C4-2B (cell line): ENCODE results near the gene EFCAB6.

ENCODE experiments used
- CTCF ChIP-seq: fragments of 450-650 bp; conservative IDR thresholded peaks from 2 replicates; pipeline ENCODE4 v1.5.1; 2017; ENCODE audit warnings: mild to moderate bottlenecking
- ZFX ChIP-seq: fragments of 450-650 bp; IDR thresholded peaks from 2 replicates; pipeline ENCODE4 v1.6.1; 2017

GRCh38 chr22:43731988-43732387 lies 80.1 kb downstream of the EFCAB6 start:
- TF ChIP-seq CTCF, result no peak
- TF ChIP-seq ZFX, result no peak
